ENCODE measurements around the gene MLLT3. TPM values are rescaled to one million over a fixed set of nuclear protein-coding genes. Genes with fewer than 3 reads are reported as not detected.
A peak's percentile ranks its signal among the peaks of the same experiment; 100 is the strongest.

MLLT3 gene
- total and polyA plus RNA-seq, 2 of the 13 experiments (the other 11 are each of a cell fraction or from before 2014, with no cell fraction given): 12.3 to 12.6 TPM

DNA sequence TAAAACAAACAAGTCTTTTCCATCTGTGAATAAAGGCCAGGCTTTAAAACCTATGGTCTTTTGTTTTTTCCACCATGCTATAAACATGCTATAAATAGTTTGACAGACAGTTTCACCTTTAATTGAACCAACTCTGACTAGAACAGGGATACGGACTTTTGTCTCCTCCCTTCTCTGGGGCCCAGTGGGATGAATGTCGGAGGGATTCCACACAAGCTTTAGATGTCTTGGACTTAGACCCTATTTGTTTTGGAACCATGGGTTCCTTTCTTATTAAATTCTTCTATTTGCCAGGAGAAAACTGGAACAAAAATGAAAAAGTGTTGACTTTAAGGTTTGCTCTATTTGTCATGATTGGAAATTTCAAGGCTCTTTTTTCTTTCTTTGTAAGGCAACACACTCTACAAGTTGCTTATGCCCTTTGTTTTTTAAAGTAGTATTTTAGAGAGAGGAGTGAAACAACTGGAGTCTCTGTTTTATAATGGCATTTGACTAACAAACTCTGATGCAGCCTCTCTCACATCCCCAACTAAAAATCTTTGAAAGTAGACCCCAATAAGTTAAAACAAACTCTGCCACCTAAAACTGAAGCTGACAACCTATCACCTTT, 145.3 kb downstream of the MLLT3 start (continued):
- TF ChIP-seq, protein P1, sequence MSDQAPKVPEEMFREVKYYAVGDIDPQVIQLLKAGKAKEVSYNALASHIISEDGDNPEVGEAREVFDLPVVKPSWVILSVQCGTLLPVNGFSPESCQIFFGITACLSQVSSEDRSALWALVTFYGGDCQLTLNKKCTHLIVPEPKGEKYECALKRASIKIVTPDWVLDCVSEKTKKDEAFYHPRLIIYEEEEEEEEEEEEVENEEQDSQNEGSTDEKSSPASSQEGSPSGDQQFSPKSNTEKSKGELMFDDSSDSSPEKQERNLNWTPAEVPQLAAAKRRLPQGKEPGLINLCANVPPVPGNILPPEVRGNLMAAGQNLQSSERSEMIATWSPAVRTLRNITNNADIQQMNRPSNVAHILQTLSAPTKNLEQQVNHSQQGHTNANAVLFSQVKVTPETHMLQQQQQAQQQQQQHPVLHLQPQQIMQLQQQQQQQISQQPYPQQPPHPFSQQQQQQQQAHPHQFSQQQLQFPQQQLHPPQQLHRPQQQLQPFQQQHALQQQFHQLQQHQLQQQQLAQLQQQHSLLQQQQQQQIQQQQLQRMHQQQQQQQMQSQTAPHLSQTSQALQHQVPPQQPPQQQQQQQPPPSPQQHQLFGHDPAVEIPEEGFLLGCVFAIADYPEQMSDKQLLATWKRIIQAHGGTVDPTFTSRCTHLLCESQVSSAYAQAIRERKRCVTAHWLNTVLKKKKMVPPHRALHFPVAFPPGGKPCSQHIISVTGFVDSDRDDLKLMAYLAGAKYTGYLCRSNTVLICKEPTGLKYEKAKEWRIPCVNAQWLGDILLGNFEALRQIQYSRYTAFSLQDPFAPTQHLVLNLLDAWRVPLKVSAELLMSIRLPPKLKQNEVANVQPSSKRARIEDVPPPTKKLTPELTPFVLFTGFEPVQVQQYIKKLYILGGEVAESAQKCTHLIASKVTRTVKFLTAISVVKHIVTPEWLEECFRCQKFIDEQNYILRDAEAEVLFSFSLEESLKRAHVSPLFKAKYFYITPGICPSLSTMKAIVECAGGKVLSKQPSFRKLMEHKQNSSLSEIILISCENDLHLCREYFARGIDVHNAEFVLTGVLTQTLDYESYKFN (CRISPR knock-in tag; conservative IDR thresholded peaks at IDR 0.05): peak; percentile 64
- TF ChIP-seq MTF2 (CRISPR knock-in tag; IDR thresholded peaks at IDR 0.05; ENCODE audit: borderline replicate concordance) (no peak), ATAD3A (CRISPR knock-in tag; IDR thresholded peaks at IDR 0.05) (no peak), NCOA5 (CRISPR knock-in tag; IDR thresholded peaks at IDR 0.05) (no peak), MEF2D (CRISPR knock-in tag; IDR thresholded peaks at IDR 0.05) (peak; percentile 58; the same call in 1 of the 2 replicates), SP5 (CRISPR knock-in tag; IDR thresholded peaks at IDR 0.05; ENCODE audit: borderline replicate concordance, low read depth) (0 out of 2 replicates have a peak, but pooled peaks have one; percentile 35), CREM (IDR thresholded peaks at IDR 0.05) (peak; percentile 72), CREM (CRISPR knock-in tag; IDR thresholded peaks at IDR 0.05) (no peak), HNF4A (CRISPR knock-in tag; IDR thresholded peaks at IDR 0.05) (peak; percentile 71), ONECUT2 (CRISPR knock-in tag; IDR thresholded peaks at IDR 0.05) (0 out of 2 replicates have a peak, but pooled peaks have one; percentile 19)
- TF ChIP-seq, protein P2, sequence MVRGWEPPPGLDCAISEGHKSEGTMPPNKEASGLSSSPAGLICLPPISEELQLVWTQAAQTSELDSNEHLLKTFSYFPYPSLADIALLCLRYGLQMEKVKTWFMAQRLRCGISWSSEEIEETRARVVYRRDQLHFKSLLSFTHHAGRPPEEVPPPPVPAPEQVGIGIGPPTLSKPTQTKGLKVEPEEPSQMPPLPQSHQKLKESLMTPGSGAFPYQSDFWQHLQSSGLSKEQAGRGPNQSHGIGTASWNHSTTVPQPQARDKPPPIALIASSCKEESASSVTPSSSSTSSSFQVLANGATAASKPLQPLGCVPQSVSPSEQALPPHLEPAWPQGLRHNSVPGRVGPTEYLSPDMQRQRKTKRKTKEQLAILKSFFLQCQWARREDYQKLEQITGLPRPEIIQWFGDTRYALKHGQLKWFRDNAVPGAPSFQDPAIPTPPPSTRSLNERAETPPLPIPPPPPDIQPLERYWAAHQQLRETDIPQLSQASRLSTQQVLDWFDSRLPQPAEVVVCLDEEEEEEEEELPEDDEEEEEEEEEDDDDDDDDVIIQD (CRISPR knock-in tag; IDR thresholded peaks at IDR 0.05; ENCODE audit: low read depth): peak; percentile 52; the same call in 1 of the 2 replicates
- TF ChIP-seq, protein P3, sequence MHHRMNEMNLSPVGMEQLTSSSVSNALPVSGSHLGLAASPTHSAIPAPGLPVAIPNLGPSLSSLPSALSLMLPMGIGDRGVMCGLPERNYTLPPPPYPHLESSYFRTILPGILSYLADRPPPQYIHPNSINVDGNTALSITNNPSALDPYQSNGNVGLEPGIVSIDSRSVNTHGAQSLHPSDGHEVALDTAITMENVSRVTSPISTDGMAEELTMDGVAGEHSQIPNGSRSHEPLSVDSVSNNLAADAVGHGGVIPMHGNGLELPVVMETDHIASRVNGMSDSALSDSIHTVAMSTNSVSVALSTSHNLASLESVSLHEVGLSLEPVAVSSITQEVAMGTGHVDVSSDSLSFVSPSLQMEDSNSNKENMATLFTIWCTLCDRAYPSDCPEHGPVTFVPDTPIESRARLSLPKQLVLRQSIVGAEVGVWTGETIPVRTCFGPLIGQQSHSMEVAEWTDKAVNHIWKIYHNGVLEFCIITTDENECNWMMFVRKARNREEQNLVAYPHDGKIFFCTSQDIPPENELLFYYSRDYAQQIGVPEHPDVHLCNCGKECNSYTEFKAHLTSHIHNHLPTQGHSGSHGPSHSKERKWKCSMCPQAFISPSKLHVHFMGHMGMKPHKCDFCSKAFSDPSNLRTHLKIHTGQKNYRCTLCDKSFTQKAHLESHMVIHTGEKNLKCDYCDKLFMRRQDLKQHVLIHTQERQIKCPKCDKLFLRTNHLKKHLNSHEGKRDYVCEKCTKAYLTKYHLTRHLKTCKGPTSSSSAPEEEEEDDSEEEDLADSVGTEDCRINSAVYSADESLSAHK (CRISPR knock-in tag; IDR thresholded peaks at IDR 0.05; ENCODE audit: borderline replicate concordance): no peak
- TF ChIP-seq, protein P4, sequence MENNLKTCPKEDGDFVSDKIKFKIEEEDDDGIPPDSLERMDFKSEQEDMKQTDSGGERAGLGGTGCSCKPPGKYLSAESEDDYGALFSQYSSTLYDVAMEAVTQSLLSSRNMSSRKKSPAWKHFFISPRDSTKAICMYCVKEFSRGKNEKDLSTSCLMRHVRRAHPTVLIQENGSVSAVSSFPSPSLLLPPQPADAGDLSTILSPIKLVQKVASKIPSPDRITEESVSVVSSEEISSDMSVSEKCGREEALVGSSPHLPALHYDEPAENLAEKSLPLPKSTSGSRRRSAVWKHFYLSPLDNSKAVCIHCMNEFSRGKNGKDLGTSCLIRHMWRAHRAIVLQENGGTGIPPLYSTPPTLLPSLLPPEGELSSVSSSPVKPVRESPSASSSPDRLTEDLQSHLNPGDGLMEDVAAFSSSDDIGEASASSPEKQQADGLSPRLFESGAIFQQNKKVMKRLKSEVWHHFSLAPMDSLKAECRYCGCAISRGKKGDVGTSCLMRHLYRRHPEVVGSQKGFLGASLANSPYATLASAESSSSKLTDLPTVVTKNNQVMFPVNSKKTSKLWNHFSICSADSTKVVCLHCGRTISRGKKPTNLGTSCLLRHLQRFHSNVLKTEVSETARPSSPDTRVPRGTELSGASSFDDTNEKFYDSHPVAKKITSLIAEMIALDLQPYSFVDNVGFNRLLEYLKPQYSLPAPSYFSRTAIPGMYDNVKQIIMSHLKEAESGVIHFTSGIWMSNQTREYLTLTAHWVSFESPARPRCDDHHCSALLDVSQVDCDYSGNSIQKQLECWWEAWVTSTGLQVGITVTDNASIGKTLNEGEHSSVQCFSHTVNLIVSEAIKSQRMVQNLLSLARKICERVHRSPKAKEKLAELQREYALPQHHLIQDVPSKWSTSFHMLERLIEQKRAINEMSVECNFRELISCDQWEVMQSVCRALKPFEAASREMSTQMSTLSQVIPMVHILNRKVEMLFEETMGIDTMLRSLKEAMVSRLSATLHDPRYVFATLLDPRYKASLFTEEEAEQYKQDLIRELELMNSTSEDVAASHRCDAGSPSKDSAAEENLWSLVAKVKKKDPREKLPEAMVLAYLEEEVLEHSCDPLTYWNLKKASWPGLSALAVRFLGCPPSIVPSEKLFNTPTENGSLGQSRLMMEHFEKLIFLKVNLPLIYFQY (CRISPR knock-in tag; IDR thresholded peaks at IDR 0.05; ENCODE audit: borderline replicate concordance): no peak
- TF ChIP-seq, protein P5, sequence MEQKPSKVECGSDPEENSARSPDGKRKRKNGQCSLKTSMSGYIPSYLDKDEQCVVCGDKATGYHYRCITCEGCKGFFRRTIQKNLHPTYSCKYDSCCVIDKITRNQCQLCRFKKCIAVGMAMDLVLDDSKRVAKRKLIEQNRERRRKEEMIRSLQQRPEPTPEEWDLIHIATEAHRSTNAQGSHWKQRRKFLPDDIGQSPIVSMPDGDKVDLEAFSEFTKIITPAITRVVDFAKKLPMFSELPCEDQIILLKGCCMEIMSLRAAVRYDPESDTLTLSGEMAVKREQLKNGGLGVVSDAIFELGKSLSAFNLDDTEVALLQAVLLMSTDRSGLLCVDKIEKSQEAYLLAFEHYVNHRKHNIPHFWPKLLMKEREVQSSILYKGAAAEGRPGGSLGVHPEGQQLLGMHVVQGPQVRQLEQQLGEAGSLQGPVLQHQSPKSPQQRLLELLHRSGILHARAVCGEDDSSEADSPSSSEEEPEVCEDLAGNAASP (CRISPR knock-in tag; IDR thresholded peaks at IDR 0.05; ENCODE audit: borderline replicate concordance): no peak

All from HepG2 (cell line).